Activated T-cell treated with anti-CD3 and anti-CD28 coated beads, Interleukin-2, amount 50 U/mL, for 24 hours (primary cell): ENCODE results near the gene C2orf78.
A peak's percentile ranks its signal among the peaks of the same experiment; 100 is the strongest.
"Not testable (repeated sequence)": the region's sequence is repeated elsewhere in the genome, so short reads cannot be mapped to it uniquely, and the experiment has no call there.

ENCODE experiments used
- DNase-seq: peaks from one replicate; pipeline ENCODE4 v3.0.0-alpha.2; 2020
- H3K27ac Mint-ChIP-seq: 2 replicates; pipeline ENCODE4 v1.8.0; 2020; ENCODE audit warnings: mild to moderate bottlenecking, mixed read lengths
- H3K27me3 Mint-ChIP-seq: 2 replicates; pipeline ENCODE4 v1.8.0; 2020; ENCODE audit warnings: mixed read lengths
- H3K36me3 Mint-ChIP-seq: 2 replicates; pipeline ENCODE4 v1.8.0; 2020; ENCODE audit warnings: low read depth, mixed read lengths
- H3K4me1 Mint-ChIP-seq: 2 replicates; pipeline ENCODE4 v1.8.0; 2020; ENCODE audit warnings: low read depth, mixed read lengths
- H3K4me3 Mint-ChIP-seq: 2 replicates; pipeline ENCODE4 v1.8.0; 2020; ENCODE audit warnings: mild to moderate bottlenecking, moderate library complexity, mixed read lengths
- H3K9me3 Mint-ChIP-seq: 2 replicates; pipeline ENCODE4 v1.8.0; 2020; ENCODE audit warnings: mixed read lengths

Gene C2orf78

DNA sequence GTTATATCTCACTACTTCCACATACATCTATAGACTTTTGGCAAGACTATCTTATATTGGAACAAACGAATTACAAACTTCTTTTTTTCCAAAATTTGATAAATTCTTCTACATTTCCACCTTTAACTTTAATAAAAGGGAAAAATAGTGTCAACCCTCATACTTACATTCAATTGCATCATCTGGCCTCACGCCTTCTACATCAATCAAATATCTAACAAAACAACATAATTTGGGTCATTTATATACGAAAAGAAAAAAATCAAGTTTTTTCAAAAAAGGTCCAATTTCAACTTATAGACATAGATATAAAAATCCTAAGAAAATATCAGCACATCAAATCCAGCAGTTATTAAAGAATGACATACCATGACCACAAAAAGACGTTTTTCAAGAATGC lies 17.0 kb upstream of the C2orf78 start:
- Mint-ChIP-seq H3K9me3 (no peaks in the 10 kb centered on the region), H3K27ac (no peak overlapping the region), H3K36me3 (peaks cover 88% of the 10 kb centered on the region), H3K4me3 (no peak overlapping the region), H3K4me1 (peaks cover 13% of the 10 kb centered on the region), H3K27me3 (no peaks in the 10 kb centered on the region)
- DNase-seq: no peak

DNA sequence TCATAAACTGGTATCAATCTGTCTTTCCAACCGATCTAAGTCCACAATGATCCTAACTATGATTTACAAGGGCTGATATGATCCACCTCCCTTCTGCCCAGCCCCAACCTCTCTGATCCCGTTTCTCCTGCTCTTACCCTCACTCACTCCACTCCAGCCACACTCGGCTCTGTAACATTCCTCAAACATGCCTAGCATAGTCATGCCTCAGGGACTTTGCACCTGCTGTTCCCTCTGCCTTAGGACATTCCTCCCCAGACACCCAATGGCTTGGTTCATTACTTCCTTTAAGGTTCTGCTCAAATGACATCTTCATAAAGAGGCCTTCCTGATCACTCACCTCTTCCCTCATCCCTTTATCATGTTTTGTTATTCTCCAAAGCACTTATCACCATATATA lies 13.3 kb upstream of the C2orf78 start:
- H3K27ac Mint-ChIP-seq: no peak overlapping the region
- H3K4me1 Mint-ChIP-seq: peaks cover 28% of the 10 kb centered on the region
- H3K36me3 Mint-ChIP-seq: peaks cover 85% of the 10 kb centered on the region

DNA sequence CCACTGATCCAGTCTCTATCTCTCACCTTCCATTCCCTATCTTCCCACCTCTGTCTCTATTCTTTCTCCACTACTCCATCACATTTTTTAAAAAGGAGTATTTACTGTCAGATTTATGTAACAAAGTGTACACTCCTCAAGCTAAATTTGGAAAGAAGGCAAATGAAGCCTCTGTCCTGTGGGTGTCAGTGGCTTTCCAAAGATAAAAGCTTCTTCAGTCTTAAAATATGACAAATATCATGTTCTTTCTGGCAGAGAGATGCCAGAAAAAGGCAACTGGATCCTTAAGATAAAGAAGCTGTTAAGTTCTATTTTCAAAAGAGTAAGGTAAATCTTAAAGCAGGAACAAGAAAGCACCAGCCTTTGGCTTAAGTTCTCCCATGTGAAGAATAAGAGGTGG lies 11.2 kb upstream of the C2orf78 start:
- Mint-ChIP-seq H3K27ac (peak overlapping the region; percentile 26), H3K9me3 (no peaks in the 10 kb centered on the region), H3K36me3 (peaks cover 87% of the 10 kb centered on the region), H3K4me1 (peaks cover 40% of the 10 kb centered on the region), H3K4me3 (no peak overlapping the region), H3K27me3 (no peaks in the 10 kb centered on the region)
- no peak for DNase-seq

More for the DNA sequence above, 13.3 kb upstream of the C2orf78 start:
- DNase-seq: no peak
- Mint-ChIP-seq H3K4me3 (no peak overlapping the region), H3K27me3 (no peaks in the 10 kb centered on the region), H3K9me3 (no peaks in the 10 kb centered on the region)

DNA sequence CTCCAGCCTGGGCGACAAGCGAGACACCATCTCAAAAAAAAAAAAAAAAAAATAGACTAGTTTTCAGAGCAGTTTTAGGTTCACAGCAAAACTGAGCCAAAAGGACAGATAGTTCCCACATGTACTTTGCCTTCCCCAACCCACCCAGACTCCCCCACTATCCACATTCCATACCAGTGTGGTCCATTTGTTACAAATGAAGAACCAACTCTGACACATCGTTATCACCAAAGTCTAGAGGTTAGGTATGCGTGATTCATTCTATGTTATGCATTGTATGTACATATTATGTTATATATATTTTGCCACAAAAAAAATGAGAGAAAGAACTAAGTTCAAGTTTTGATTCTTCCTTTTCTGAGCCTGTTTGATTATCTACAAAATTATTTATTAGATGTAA lies 7.6 kb upstream of the C2orf78 start:
- DNase-seq: no peak

DNA sequence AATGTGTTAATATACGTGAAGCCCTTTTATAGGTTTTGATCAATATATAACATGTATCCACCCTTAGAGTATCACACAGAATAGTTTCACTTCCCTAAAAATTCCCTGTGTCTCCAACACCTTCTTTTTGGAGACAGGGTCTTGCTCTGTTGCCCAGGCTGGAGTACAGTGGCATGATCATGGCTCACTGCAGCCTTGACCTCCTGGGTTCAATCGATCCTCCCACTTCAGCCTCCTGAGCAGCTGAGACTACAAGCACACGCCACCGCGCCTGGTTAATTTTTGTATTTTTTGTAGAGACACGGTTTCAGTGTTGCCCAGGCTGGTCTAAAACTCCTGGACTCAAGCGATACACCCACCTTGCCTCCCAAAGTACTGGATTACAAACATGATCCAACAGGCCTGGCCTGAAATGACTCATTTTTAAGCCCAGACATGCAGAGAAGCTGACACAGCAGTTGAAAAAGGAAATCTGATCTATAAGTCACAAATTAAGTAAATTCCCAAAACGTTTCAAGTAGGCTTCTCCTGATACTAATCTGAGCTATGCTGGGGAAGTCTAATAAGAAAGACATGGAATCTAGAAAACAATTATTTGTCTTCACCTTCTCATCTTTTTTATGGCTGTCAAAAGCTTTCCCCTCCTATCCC lies 7.0 kb upstream of the C2orf78 start:
- peaks cover 47% of the 10 kb centered on the region for H3K4me1 Mint-ChIP-seq

More for the DNA sequence above, 7.6 kb upstream of the C2orf78 start:
- Mint-ChIP-seq H3K27ac (peak overlapping the region; percentile 64), H3K9me3 (no peaks in the 10 kb centered on the region), H3K4me1 (peaks cover 47% of the 10 kb centered on the region), H3K27me3 (no peaks in the 10 kb centered on the region), H3K36me3 (peaks cover 69% of the 10 kb centered on the region), H3K4me3 (no peak overlapping the region)

DNA sequence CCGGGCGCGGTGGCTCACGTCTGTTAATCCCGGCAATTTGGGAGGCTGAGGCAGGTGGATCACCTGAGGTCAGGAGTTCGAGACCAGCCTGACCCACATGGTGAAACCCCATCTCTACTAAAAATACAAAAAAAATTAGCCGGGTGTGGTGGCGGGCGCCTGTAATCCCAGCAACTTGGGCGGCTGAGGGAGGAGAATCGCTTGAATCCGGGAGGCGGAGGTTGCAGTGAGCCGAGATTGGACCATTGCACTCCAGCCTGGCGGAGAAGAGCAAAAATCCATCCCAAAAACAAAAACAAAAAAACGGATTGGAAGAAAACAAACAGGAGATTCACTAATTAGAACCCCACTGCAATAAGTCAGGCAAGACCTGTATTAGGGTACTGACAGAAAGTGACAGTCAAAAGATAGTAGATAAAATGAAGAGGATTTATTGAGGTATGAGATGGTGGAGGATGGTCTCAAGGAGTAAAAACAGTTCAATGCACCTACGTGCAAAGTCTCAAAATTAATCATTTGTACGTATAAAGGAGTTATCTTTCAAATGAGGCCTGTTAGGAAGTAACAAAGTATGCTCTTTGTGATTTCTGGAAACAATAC lies 5.0 kb upstream of the C2orf78 start:
- Mint-ChIP-seq H3K4me3 (peak overlapping the region; percentile 99), H3K36me3 (peaks cover 47% of the 10 kb centered on the region), H3K4me1 (peaks cover 43% of the 10 kb centered on the region), H3K27ac (peak overlapping the region; percentile 99)
- not testable (repeated sequence) for H3K9me3 Mint-ChIP-seq, DNase-seq, H3K27me3 Mint-ChIP-seq

More for the DNA sequence above, 7.0 kb upstream of the C2orf78 start:
- DNase-seq: no peak
- H3K27me3 Mint-ChIP-seq: no peaks in the 10 kb centered on the region
- H3K4me3 Mint-ChIP-seq: no peak overlapping the region
- H3K9me3 Mint-ChIP-seq: no peaks in the 10 kb centered on the region
- peak overlapping the region; percentile 64 for H3K27ac Mint-ChIP-seq
- peaks cover 66% of the 10 kb centered on the region for H3K36me3 Mint-ChIP-seq

DNA sequence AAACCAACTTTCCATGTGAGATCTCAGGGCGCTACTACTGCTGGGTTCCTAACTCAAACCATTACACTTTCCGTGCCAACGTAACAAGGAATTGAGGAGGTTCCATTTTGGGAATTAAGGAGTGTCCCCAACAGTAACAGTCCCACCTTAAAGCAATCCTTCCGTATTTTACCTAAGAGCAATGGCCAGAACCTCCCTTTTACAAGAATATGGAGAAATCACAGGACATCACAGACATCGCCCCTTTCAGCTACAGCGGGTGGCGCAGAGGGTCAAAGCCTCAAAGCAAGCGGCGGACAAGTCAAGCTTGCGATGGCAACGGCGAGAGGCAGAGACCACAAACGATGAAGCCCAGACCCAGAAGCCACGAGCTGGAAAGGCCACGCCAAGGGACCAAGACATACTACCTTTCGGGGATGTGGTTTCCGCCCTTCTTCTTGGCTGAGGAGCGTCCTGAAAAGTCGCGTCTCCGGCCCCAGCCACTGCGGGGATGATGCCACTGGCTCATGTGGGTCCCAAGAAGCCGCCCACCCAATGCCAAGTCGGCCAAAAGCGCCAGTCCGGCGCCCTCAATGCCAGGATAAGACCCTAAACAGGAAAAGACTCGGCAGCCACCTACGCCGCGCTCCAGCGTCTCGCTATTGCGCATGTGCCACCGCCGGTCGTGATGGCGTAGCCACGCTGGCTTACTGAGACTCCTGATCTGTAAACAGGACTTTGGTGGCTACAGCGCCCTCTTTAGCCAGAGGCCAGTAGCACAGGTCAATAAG lies 4.3 kb upstream of the C2orf78 start, which contains the start of gene DUSP11:
DUSP11 (minus strand) TSS at position 637 of the 770 bp plus-strand sequence; CDS start at position 508, 129 bp downstream.
- DNase-seq: peak; percentile 97
- Mint-ChIP-seq H3K4me1 (peaks cover 37% of the 10 kb centered on the region), H3K9me3 (no peaks in the 10 kb centered on the region), H3K27me3 (peaks cover 2% of the 10 kb centered on the region), H3K27ac (peak within 1 kb of the TSS; percentile 99), H3K36me3 (peaks cover 41% of the 10 kb centered on the region), H3K4me3 (peak within 1 kb of the TSS; percentile 99)

DNA sequence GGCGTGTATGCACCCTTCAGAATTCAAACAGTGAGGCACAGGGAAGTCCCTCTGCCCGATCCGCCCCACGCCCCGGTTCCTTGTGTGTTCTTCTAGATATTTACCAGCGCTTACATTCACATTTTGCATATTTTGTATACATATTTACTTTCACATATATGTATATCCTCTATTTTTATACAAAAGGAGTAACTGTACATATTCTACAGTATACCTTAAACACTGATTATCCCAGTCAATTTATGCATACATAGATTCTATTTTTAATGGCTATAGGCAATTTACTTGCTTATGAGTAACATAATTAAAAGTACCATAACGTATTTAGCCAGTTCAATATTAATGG lies 3.8 kb upstream of the C2orf78 start:
- peak overlapping the region; percentile 99 for H3K27ac Mint-ChIP-seq
- H3K9me3 Mint-ChIP-seq: no peaks in the 10 kb centered on the region
- H3K4me1 Mint-ChIP-seq: peaks cover 33% of the 10 kb centered on the region
- peaks cover 36% of the 10 kb centered on the region for H3K36me3 Mint-ChIP-seq
- peaks cover 2% of the 10 kb centered on the region for H3K27me3 Mint-ChIP-seq
- DNase-seq: no peak
- peak overlapping the region; percentile 99 for H3K4me3 Mint-ChIP-seq

DNA sequence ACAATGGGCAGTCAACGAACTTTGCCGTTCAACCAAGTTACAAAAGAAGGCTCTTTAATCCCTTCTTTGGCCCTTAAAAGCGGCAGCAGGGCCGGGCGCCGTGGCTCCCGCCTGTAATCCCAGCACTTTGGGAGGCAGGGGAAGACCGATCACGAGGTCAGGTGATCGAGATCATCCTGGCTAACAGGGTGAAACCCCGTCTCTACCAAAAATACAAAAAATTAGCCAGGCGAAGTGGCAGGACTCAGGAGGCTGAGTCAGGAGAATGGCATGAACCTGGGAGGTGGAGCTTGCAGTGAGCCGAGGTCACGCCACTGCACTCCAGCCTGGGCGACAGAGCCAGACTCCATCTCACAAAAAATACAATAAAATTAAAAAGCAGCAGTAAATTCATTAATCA lies 581 bp upstream of the C2orf78 start:
- not testable (repeated sequence) for H3K27me3 Mint-ChIP-seq, H3K9me3 Mint-ChIP-seq, DNase-seq, H3K27ac Mint-ChIP-seq, H3K4me3 Mint-ChIP-seq
- H3K36me3 Mint-ChIP-seq: peaks cover 11% of the 10 kb centered on the region
- H3K4me1 Mint-ChIP-seq: peaks cover 13% of the 10 kb centered on the region

DNA sequence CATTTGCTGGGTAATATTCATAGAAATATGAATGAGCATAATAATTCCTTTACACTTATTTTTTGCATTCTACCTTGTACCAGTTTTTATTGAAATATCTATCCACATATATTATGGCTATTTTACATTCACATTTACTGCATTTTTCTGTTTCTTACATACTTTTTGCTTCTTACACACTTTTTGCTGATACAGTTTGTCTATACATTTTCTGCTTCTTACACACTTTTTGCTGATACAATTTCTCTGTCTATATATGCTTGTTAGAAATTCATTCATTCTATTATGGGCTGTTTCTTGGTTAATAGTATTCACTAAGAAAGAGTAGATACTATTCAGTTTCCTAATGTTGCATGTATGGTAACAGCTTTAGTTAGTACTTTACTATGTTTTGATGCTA lies 27.9 kb downstream of the C2orf78 start:
- DNase-seq: no peak
- no peak overlapping the region for H3K4me3 Mint-ChIP-seq
- no peaks in the 10 kb centered on the region for H3K4me1 Mint-ChIP-seq
- no peaks in the 10 kb centered on the region for H3K9me3 Mint-ChIP-seq
- no peak overlapping the region for H3K27ac Mint-ChIP-seq
- peaks cover 9% of the 10 kb centered on the region for H3K27me3 Mint-ChIP-seq
- H3K36me3 Mint-ChIP-seq: no peaks in the 10 kb centered on the region

DNA sequence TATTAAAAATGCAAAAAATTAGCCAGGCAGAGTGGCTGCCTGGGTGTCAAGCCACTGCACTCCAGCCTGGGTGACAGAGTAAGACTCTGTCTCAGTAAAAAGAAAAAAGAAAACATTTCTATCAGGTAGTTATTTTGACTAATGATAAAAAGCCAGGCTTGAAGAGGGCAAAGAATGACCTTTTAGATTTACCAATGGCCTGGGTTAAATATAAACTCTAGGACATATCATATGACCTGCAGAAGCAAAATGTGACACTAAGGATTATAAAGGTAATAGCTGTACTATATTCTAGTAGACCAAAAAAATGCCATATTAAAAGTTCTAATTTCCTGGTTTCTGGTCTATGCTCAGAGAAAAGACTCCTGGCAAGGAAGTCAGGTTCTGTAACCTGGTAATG lies 28.7 kb downstream of the C2orf78 start:
- DNase-seq: no peak
- Mint-ChIP-seq H3K36me3 (no peaks in the 10 kb centered on the region), H3K27me3 (peaks cover 9% of the 10 kb centered on the region), H3K4me3 (no peak overlapping the region), H3K4me1 (no peaks in the 10 kb centered on the region), H3K27ac (no peak overlapping the region), H3K9me3 (no peaks in the 10 kb centered on the region)

DNA sequence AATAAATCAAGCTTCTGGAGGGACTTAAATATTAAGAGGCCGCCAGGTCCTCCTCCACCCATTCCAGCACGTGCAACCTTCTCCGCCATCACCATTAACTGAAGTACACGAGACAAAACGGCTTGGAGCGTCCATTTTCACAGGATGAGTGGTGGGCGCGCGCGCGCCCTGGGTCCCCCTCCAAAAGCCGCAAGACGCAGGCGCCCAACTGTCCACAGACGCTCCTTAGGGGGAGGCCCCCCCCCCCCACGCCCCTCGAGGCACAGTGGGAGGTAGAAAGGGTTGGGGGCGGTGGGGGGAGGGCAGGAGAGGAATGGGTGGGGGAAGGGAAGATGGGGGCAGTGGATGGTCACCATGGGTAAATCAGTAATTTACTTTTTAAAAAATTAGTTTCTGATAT lies 34.3 kb downstream of the C2orf78 start:
- Mint-ChIP-seq H3K4me1 (peaks cover 27% of the 10 kb centered on the region), H3K27ac (no peak overlapping the region), H3K9me3 (no peaks in the 10 kb centered on the region), H3K27me3 (peaks cover 6% of the 10 kb centered on the region), H3K4me3 (no peak overlapping the region), H3K36me3 (no peaks in the 10 kb centered on the region)
- no peak for DNase-seq

DNA sequence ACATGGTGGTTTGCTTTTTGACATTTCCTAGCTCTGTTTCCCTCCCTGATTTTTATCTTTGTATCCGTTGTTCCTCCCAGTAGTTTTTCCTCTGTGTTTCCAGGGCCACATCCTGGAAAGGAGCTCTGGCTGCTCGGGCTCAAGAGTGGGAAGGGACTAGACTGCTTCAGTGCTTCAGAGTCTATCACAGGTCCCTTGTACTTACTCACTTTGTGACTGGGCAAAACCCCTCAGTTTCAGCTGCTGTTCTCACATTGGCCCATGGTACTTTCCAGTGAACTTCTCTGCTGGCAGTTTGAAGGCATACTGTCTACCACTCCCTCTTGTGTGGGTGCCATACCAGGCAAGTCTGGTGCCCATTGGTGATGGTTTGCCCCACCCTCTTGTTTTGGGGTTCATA lies 37.2 kb downstream of the C2orf78 start:
- no peak overlapping the region for H3K4me3 Mint-ChIP-seq
- peaks cover 31% of the 10 kb centered on the region for H3K4me1 Mint-ChIP-seq
- no peaks in the 10 kb centered on the region for H3K27me3 Mint-ChIP-seq
- DNase-seq: no peak
- H3K9me3 Mint-ChIP-seq: no peaks in the 10 kb centered on the region
- peak overlapping the region; percentile 58 for H3K27ac Mint-ChIP-seq
- no peaks in the 10 kb centered on the region for H3K36me3 Mint-ChIP-seq

DNA sequence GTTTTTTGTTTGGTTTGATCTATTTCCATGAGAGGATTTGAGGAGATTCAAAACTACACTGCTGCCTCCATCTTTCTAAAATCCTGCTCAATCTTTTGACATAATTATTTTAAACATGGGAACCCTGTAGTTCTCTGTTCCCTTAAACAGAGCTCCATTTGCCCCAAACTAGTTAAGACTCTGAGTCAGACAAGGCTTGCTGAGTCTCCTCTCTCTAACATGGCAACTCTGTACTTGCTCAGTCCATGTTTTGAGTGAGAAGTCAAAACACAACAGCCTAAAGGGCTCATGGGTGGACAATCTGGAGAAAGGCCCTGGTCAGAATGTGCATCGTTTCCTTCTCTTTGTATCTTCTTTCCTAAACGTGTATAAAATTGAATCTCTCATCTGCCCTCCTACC lies 37.7 kb downstream of the C2orf78 start:
- Mint-ChIP-seq H3K27me3 (no peaks in the 10 kb centered on the region), H3K36me3 (no peaks in the 10 kb centered on the region), H3K9me3 (no peaks in the 10 kb centered on the region), H3K4me1 (peaks cover 31% of the 10 kb centered on the region), H3K4me3 (no peak overlapping the region), H3K27ac (peak overlapping the region; percentile 22)
- DNase-seq: no peak

DNA sequence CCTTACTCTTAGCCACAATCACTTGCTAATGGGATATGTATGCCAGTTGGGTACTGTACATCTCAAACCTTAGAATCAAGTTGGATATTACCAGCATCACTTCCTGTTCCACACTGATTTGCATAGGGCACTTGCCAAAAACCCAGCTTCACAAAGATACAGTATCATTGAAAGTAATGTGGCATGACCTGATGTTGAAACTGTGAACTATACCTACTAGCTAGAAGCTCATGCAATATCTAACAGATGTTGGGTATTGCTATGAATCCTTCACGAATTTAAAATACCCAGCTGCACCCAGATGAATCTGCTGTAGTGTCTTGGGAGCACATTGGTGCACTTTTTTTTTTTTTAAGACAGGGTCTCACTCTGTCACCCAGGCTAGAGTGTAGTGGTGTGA lies 38.3 kb downstream of the C2orf78 start:
- Mint-ChIP-seq H3K4me1 (peaks cover 35% of the 10 kb centered on the region), H3K27me3 (no peaks in the 10 kb centered on the region), H3K27ac (peak overlapping the region; percentile 48), H3K36me3 (no peaks in the 10 kb centered on the region), H3K4me3 (no peak overlapping the region), H3K9me3 (no peaks in the 10 kb centered on the region)
- no peak for DNase-seq
